ENCODE data around the gene OTUB1. TPM values are rescaled to one million over a fixed set of nuclear protein-coding genes. Genes with fewer than 3 reads are reported as not detected.

The OTUB1 gene
- total RNA-seq, 3 donors from 2014 or later, result 98.0 to 103 (median 101) TPM

DNA sequence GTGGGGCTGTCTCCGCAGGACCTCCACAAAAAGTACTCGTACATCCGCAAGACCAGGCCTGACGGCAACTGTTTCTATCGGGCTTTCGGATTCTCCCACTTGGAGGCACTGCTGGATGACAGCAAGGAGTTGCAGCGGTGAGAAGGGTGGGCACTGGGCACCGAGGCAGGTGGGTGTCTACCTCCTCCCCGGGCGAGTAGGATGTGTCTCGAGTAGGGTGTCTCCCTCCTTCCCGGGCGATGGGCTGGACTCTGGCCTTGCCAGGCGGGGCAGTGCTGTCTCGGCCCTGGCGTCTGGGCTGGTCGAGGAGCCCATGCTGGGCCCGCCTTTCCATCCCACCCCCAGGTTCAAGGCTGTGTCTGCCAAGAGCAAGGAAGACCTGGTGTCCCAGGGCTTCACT is 10.3 kb downstream of the OTUB1 start:
- H3K36me3 Mint-ChIP-seq (ENCODE audit: insufficient read depth), result peaks cover 20% of the 10 kb centered on the region

DNA sequence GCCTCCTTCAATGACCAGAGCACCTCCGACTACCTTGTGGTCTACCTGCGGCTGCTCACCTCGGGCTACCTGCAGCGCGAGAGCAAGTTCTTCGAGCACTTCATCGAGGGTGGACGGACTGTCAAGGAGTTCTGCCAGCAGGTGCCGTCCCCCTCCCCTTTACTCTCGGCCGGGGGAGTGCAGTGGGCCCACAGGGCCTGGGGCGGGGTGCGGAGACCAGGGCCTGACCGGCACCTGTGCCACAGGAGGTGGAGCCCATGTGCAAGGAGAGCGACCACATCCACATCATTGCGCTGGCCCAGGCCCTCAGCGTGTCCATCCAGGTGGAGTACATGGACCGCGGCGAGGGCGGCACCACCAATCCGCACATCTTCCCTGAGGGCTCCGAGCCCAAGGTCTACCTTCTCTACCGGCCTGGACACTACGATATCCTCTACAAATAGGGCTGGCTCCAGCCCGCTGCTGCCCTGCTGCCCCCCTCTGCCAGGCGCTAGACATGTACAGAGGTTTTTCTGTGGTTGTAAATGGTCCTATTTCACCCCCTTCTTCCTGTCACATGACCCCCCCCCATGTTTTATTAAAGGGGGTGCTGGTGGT is 11.0 kb downstream of the OTUB1 start:
- no peak overlapping the region for H3K4me3 Mint-ChIP-seq

More for the DNA sequence above, 10.3 kb downstream of the OTUB1 start:
- Mint-ChIP-seq H3K4me1 (ENCODE audit: low read depth) (peaks cover 6% of the 10 kb centered on the region), H3K9me3 (no peaks in the 10 kb centered on the region), H3K27me3 (ENCODE audit: low read depth) (no peaks in the 10 kb centered on the region), H3K4me3 (no peak overlapping the region)
- DNase-seq (no peak), ATAC-seq (no peak)

GRCh38 chr11:63997801-63998337 is 11.6 kb downstream of the OTUB1 start:
- DNase-seq (no peak), ATAC-seq (no peak)
- Mint-ChIP-seq H3K4me3 (no peak overlapping the region), H3K4me1 (ENCODE audit: low read depth) (peaks cover 4% of the 10 kb centered on the region), H3K27me3 (ENCODE audit: low read depth) (no peaks in the 10 kb centered on the region), H3K9me3 (no peaks in the 10 kb centered on the region), H3K36me3 (ENCODE audit: insufficient read depth) (peaks cover 17% of the 10 kb centered on the region)

More for the DNA sequence above, 11.0 kb downstream of the OTUB1 start:
- no peak for DNase-seq
- H3K36me3 Mint-ChIP-seq (ENCODE audit: insufficient read depth), result peaks cover 17% of the 10 kb centered on the region
- H3K4me1 Mint-ChIP-seq (ENCODE audit: low read depth), result peaks cover 4% of the 10 kb centered on the region
- H3K27me3 Mint-ChIP-seq (ENCODE audit: low read depth), result no peaks in the 10 kb centered on the region
- no peaks in the 10 kb centered on the region for H3K9me3 Mint-ChIP-seq
- ATAC-seq, result no peak

DNA sequence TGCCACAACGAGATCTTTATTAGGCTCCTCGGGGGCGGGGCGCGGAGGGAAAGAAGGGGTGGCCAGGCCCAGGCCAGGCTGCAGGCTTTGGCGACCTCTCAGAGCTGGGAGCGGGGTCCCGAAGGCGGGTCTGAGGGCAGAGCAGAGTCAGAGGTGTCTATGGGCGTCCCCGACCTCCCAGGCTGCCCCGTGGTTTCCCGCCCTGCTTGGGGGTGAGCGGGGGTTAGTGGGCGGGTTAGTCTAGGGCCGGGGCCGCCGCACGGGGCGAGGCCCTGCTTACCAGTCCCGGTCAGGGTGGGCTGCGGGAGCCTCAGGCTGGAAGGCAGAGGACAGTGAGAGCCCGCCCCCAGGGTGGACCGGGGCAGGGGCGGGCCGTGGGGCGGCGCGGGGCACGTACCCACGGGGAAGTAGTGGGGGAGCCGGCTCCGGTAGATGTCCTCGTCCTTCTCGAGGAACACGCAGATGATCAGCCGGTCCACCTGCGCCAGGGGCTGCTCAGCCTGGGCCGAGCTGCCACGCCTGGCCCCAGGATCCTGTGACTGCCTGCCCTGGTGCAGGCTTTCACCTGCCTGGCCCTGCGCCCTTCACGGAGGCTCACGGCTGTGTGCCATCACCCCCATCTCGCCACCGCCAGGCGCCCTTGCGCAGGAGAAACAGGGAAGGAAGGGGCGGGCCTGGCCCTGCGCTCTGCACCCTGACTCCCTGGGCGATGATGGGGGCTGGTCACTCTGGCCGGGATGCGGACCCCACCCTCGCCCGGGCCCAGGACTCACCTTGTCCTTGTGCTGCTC is 12.5 kb downstream of the OTUB1 start:
- DNase-seq, result no peak
- Mint-ChIP-seq H3K9me3 (no peaks in the 10 kb centered on the region), H3K36me3 (ENCODE audit: insufficient read depth) (peaks cover 13% of the 10 kb centered on the region), H3K4me3 (no peak overlapping the region), H3K4me1 (ENCODE audit: low read depth) (peaks cover 1% of the 10 kb centered on the region), H3K27me3 (ENCODE audit: low read depth) (no peaks in the 10 kb centered on the region)
- ATAC-seq, result peak; percentile 3 to 4

GRCh38 chr11:63999349-64000025 is 13.2 kb downstream of the OTUB1 start:
- Mint-ChIP-seq H3K4me3 (no peak overlapping the region), H3K9me3 (no peaks in the 10 kb centered on the region), H3K4me1 (ENCODE audit: low read depth) (peaks cover 1% of the 10 kb centered on the region), H3K27me3 (ENCODE audit: low read depth) (no peaks in the 10 kb centered on the region), H3K36me3 (ENCODE audit: insufficient read depth) (peaks cover 9% of the 10 kb centered on the region)
- DNase-seq, result peak; percentile 68
- peak; percentile 57 to 67 for ATAC-seq

DNA sequence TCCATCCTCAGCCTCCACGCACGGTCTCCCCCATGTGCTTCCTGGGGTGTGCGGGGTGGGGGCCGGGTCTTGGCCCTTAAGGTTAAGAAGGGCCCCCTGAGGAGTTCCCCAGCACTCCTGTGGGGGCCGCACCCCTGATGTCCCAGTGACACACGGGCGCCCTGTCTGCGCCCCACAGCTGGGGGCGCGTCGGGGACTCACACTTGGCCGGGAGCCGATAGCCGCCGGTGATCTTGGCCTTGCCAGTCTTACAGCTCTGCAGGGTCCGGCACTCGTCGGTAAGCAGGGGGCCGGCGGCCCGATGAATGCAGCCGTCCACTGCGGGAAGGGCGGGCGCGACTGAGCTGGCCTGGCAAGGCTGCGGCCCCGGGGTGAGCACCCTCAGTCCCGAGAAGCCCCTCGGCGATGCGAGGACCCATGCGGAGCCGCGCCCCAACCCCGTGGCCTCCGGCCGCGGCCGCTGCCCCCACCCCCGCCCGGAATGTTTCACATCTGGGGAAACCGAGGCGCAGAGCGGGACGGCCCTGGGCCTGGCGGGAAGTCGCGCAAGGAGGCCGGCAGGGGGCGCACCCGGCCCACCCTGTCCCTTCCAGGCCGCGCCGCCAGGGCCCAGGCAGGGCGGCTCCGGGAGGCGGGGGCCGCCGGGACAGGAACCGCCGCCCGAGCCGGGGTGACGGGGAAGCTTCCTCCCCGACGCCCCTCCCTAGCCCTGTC is 13.9 kb downstream of the OTUB1 start:
- no peak overlapping the region for H3K4me3 Mint-ChIP-seq
- peak; percentile 82 to 86 for ATAC-seq

GRCh38 chr11:64000740-64001483 is 14.7 kb downstream of the OTUB1 start:
- ATAC-seq (no peak), DNase-seq (no peak)
- no peaks in the 10 kb centered on the region for H3K9me3 Mint-ChIP-seq
- peaks cover 1% of the 10 kb centered on the region for H3K4me1 Mint-ChIP-seq (ENCODE audit: low read depth)
- H3K4me3 Mint-ChIP-seq, result no peak overlapping the region
- peaks cover 4% of the 10 kb centered on the region for H3K36me3 Mint-ChIP-seq (ENCODE audit: insufficient read depth)
- peaks cover 2% of the 10 kb centered on the region for H3K27me3 Mint-ChIP-seq (ENCODE audit: low read depth)

More for the DNA sequence above, 13.9 kb downstream of the OTUB1 start:
- peaks cover 5% of the 10 kb centered on the region for H3K36me3 Mint-ChIP-seq (ENCODE audit: insufficient read depth)
- H3K4me1 Mint-ChIP-seq (ENCODE audit: low read depth), result peaks cover 1% of the 10 kb centered on the region
- H3K27me3 Mint-ChIP-seq (ENCODE audit: low read depth), result peaks cover 2% of the 10 kb centered on the region
- DNase-seq, result peak; percentile 66
- H3K9me3 Mint-ChIP-seq, result no peaks in the 10 kb centered on the region

GRCh38 chr11:64001484-64002420 is 15.5 kb downstream of the OTUB1 start:
- no peak for ATAC-seq
- H3K4me1 Mint-ChIP-seq (ENCODE audit: low read depth), result peaks cover 1% of the 10 kb centered on the region
- peaks cover 4% of the 10 kb centered on the region for H3K36me3 Mint-ChIP-seq (ENCODE audit: insufficient read depth)
- H3K9me3 Mint-ChIP-seq, result no peaks in the 10 kb centered on the region
- H3K4me3 Mint-ChIP-seq, result no peak overlapping the region
- no peak for DNase-seq
- H3K27me3 Mint-ChIP-seq (ENCODE audit: low read depth), result peaks cover 9% of the 10 kb centered on the region

- peaks cover 12% of the 10 kb centered on the region for H3K4me1 Mint-ChIP-seq (ENCODE audit: low read depth)
- DNase-seq (no peak), ATAC-seq (no peak)
- H3K36me3 Mint-ChIP-seq (ENCODE audit: insufficient read depth), result no peaks in the 10 kb centered on the region
- H3K4me3 Mint-ChIP-seq, result no peak overlapping the region
- H3K27me3 Mint-ChIP-seq (ENCODE audit: low read depth), result peaks cover 27% of the 10 kb centered on the region
- H3K9me3 Mint-ChIP-seq, result no peaks in the 10 kb centered on the region
These were observed 17.8 kb downstream of the OTUB1 start for GRCh38 chr11:64003807-64004589.

GRCh38 chr11:64004590-64004984 is 18.3 kb downstream of the OTUB1 start:
- Mint-ChIP-seq H3K36me3 (ENCODE audit: insufficient read depth) (no peaks in the 10 kb centered on the region), H3K9me3 (no peaks in the 10 kb centered on the region), H3K27me3 (ENCODE audit: low read depth) (peaks cover 28% of the 10 kb centered on the region), H3K4me1 (ENCODE audit: low read depth) (peaks cover 12% of the 10 kb centered on the region), H3K4me3 (no peak overlapping the region)
- DNase-seq (no peak), ATAC-seq (no peak)

DNA sequence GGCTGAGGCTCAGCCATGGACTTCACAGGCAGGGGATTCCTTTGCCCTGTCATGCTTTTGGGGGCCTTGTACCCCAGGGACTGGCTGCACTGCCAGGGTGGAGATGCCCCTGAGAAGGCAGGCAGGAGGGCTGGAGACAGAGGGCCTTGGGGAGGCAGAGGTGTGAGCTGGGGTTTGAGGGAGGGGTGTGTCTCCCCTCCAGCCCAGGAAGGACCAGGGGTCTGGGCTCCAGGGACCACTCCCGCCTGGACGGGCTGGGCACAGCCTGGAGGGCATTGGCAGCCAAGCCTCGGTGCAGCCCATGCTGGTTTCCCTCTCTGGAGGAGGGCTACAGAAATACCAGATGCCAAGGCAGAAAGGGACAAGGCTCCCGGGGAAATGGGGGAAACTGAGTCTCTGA is 19.5 kb downstream of the OTUB1 start:
- Mint-ChIP-seq H3K9me3 (no peaks in the 10 kb centered on the region), H3K4me3 (no peak overlapping the region)

GRCh38 chr11:64006398-64006797 is 20.2 kb downstream of the OTUB1 start:
- no peak for DNase-seq
- H3K27me3 Mint-ChIP-seq (ENCODE audit: low read depth), result peaks cover 28% of the 10 kb centered on the region
- ATAC-seq, result no peak
- no peaks in the 10 kb centered on the region for H3K36me3 Mint-ChIP-seq (ENCODE audit: insufficient read depth)
- no peak overlapping the region for H3K4me3 Mint-ChIP-seq
- H3K9me3 Mint-ChIP-seq, result no peaks in the 10 kb centered on the region
- H3K4me1 Mint-ChIP-seq (ENCODE audit: low read depth), result peaks cover 11% of the 10 kb centered on the region

More for the DNA sequence above, 19.5 kb downstream of the OTUB1 start:
- H3K4me1 Mint-ChIP-seq (ENCODE audit: low read depth), result peaks cover 12% of the 10 kb centered on the region
- ATAC-seq (no peak), DNase-seq (no peak)
- peaks cover 28% of the 10 kb centered on the region for H3K27me3 Mint-ChIP-seq (ENCODE audit: low read depth)
- no peaks in the 10 kb centered on the region for H3K36me3 Mint-ChIP-seq (ENCODE audit: insufficient read depth)

Measured in activated T-cell treated with anti-CD3 and anti-CD28 coated beads, Interleukin-2, amount 50 U/mL, for 4 hours (primary cell).